HEK293 (cell line): ENCODE data around the gene MYO1F.
"Not testable (repeated sequence)": the region's sequence is repeated elsewhere in the genome, so short reads cannot be mapped to it uniquely, and the experiment has no call there.

ENCODE experiments used
- SP2 ChIP-seq: fragments of 450-650 bp; formaldehyde crosslinking; IDR thresholded peaks from 2 replicates; pipeline ENCODE4 v1.5.1; 2016; ENCODE audit warnings: missing biosample characterization, missing genetic modification characterization
- TCF7L2 ChIP-seq: IDR thresholded peaks from 2 replicates; pipeline ENCODE4 v1.6.1; 2011; ENCODE audit warnings: low read depth, mild to moderate bottlenecking, inconsistent platforms, low read length, moderate library complexity, borderline replicate concordance
- ZEB2 ChIP-seq: fragments of 450-650 bp; formaldehyde crosslinking; IDR thresholded peaks from 2 replicates; pipeline ENCODE4 v1.5.1; 2016; ENCODE audit warnings: missing biosample characterization, missing genetic modification characterization
- ZFP41 ChIP-seq: fragments of 450-650 bp; formaldehyde crosslinking; IDR thresholded peaks from 2 replicates; pipeline ENCODE4 v1.5.1; 2016; ENCODE audit warnings: missing biosample characterization, missing genetic modification characterization, borderline replicate concordance
- ZNF140 ChIP-seq: fragments of 450-650 bp; formaldehyde crosslinking; IDR thresholded peaks from 2 replicates; pipeline ENCODE4 v1.5.1; 2016; ENCODE audit warnings: missing biosample characterization, missing genetic modification characterization
- ZNF202 ChIP-seq: fragments of 450-650 bp; formaldehyde crosslinking; IDR thresholded peaks from 2 replicates; pipeline ENCODE4 v1.5.1; 2016; ENCODE audit warnings: missing biosample characterization, missing genetic modification characterization, borderline replicate concordance
- ZNF274 ChIP-seq, 2 experiments: fragments of 200-500 bp in 1 of 2; fragments of 450-650 bp in 1 of 2; sonication (Bioruptor generic) in 1 of 2; formaldehyde crosslinking in 1 of 2; IDR thresholded peaks; 2 replicates each; pipeline versions ENCODE4 v1.5.1 to v1.6.1; 2014 to 2016; ENCODE audit warnings: borderline replicate concordance in 1 of 2, inconsistent platforms in 1 of 2, low read length in 1 of 2, missing biosample characterization in 1 of 2, missing genetic modification characterization in 1 of 2
- ZNF561 ChIP-seq: fragments of 450-650 bp; IDR thresholded peaks from 2 replicates; pipeline ENCODE4 v1.5.1; 2018; ENCODE audit warnings: missing biosample characterization, missing genetic modification characterization, borderline replicate concordance
- ZNF677 ChIP-seq: fragments of 450-650 bp; IDR thresholded peaks from 2 replicates; pipeline ENCODE4 v1.5.0; 2018; ENCODE audit warnings: missing biosample characterization, mild to moderate bottlenecking, missing genetic modification characterization, moderate library complexity
- ZNF747 ChIP-seq: fragments of 450-650 bp; formaldehyde crosslinking; IDR thresholded peaks from 2 replicates; pipeline ENCODE4 v1.5.1; 2016; ENCODE audit warnings: missing biosample characterization, missing genetic modification characterization
- TF ChIP-seq, protein P1 (sequence below): fragments of 450-650 bp; formaldehyde crosslinking; IDR thresholded peaks from 2 replicates; pipeline ENCODE4 v1.5.1; 2017; ENCODE audit warnings: missing biosample characterization, missing genetic modification characterization
- TF ChIP-seq, protein P2 (sequence below): fragments of 450-650 bp; formaldehyde crosslinking; IDR thresholded peaks from 2 replicates; pipeline ENCODE4 v1.5.1; 2016; ENCODE audit warnings: missing biosample characterization, missing genetic modification characterization

DNA sequence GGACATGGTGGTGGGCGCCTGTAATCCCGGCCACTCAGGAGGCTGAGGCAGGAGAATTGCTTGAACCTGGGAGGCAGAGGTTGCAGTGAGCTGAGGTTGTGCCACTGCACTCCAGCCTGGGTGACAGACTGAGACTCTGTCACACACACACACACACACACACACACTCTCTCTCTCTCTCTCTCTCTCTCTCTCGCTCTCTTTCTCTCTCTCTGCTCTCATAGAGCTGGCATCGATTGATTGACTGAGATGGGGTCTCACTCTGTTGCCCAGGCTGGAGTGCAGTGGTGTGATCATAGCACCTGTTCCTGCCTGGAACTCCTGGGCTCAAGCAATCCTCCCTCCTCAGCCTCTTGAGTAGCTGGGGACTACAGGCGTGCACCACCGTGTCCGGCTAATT is 23.5 kb downstream of the MYO1F start:
- not testable (repeated sequence) for TF ChIP-seq TCF7L2; ZEB2 (tag by site-specific recombination); ZNF747 (tag by site-specific recombination); ZNF561; ZNF202 (tag by site-specific recombination); ZNF274 (IDR thresholded peaks at IDR 0.05; ENCODE audit: low read length); ZNF274 (tag by site-specific recombination; IDR thresholded peaks at IDR 0.05; ENCODE audit: borderline replicate concordance); ZFP41 (tag by site-specific recombination); SP2 (tag by site-specific recombination); ZNF677 (tag by site-specific recombination); ZNF140 (tag by site-specific recombination)
- TF ChIP-seq, protein P1, sequence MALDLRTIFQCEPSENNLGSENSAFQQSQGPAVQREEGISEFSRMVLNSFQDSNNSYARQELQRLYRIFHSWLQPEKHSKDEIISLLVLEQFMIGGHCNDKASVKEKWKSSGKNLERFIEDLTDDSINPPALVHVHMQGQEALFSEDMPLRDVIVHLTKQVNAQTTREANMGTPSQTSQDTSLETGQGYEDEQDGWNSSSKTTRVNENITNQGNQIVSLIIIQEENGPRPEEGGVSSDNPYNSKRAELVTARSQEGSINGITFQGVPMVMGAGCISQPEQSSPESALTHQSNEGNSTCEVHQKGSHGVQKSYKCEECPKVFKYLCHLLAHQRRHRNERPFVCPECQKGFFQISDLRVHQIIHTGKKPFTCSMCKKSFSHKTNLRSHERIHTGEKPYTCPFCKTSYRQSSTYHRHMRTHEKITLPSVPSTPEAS = not testable (repeated sequence)
- TF ChIP-seq, protein P2, sequence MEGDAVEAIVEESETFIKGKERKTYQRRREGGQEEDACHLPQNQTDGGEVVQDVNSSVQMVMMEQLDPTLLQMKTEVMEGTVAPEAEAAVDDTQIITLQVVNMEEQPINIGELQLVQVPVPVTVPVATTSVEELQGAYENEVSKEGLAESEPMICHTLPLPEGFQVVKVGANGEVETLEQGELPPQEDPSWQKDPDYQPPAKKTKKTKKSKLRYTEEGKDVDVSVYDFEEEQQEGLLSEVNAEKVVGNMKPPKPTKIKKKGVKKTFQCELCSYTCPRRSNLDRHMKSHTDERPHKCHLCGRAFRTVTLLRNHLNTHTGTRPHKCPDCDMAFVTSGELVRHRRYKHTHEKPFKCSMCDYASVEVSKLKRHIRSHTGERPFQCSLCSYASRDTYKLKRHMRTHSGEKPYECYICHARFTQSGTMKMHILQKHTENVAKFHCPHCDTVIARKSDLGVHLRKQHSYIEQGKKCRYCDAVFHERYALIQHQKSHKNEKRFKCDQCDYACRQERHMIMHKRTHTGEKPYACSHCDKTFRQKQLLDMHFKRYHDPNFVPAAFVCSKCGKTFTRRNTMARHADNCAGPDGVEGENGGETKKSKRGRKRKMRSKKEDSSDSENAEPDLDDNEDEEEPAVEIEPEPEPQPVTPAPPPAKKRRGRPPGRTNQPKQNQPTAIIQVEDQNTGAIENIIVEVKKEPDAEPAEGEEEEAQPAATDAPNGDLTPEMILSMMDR (tag by site-specific recombination) = not testable (repeated sequence)
